DMS 273 (cell line): ENCODE results near the gene DFFA.
"Not testable (repeated sequence)": the region's sequence is repeated elsewhere in the genome, so short reads cannot be mapped to it uniquely, and the experiment has no call there.

Source experiments
- DNase-seq: peaks from one replicate; lab custom pipeline; 2025; ENCODE audit not compliant: unreplicated experiment; lab: John Stamatoyannopoulos, UW

DFFA gene

DNA sequence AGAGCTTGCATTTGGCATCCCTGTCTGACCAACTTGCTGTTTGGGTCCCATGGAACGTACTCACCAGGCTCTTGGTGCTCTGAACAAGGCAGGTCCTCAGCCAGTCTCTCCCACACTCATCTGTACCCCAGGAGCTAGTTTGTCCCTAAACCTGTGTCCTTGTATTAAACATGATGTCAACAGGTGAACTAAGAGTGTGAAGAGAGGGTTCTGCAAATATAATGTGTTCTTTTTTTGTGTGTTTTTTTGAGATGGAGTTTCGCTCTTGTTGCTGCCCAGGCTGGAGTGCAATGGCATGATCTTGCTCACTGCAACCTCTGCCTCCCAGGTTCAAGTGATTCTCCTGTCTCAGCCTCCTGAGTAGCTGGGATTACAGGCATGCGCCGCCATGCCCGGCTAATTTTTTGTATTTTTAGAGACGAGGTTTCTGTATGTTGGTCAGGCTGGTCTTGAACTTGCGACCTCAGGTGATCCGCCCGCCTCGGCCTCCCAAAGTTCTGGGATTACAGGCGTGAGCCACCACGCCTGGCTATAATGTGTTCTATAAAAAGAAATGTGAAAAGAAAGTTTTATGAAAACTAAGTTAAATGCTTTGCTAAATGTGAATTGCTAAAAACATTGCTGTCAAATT lies 33.8 kb upstream of the DFFA start:
- DNase-seq: not testable (repeated sequence)

DNA sequence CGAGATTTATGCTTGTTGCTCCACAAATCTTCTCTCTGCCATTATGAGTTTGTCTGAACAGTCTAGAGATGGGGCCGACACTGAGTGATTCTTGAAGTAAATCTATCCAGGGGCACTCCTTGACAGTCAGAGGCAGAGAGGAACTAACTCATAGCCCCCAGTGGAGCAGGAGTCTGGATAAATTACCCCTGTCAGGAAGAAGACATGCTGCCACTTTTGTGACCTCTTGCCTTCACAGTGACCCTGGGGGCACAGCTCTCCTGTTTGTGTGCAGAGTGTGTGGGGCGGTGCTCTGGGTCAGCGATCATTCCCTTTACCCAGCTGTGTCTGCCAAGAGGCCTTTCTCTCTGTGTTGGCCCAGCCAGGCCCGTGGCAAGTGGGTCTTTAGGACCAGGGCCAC lies 31.9 kb upstream of the DFFA start:
- no peak for DNase-seq

DNA sequence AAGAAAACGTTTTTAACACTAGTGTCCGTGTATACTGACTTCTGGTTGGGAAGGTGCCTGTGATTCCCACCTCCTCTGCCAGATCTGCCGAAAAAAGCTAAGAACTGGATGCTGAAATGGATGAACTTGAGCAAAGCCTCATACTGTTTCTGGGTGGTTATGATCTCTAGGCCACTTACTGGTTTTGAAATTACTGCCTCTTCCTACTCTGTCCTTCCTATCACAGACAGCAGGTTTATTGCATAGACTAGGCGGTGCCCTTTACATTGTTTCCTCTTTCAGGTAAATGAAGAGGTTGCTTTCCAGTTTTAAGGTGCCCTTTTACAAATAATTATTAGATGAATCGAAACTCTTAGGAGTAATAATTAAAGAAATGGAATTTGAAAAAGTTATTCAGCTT lies 29.9 kb upstream of the DFFA start:
- no peak for DNase-seq

DNA sequence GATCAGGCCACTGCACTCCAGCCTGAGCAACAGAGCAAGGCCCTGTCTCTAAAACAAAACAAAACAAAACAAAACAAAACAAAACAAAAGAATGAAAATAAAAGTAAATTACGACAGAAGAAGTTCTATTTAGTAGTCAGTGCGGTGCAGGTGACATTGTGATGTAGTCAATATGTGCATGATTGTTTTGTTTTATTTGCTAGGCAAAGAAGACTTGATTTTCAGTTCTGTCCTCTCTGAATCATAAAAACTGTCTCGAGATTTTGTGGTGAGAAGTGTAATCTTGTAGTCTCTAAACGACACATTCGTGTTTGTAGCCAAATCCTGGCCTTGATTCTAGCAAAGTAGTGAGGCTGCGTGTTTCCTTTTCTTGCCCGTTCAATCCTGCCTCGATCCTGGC lies 25.9 kb upstream of the DFFA start:
- DNase-seq: no peak

DNA sequence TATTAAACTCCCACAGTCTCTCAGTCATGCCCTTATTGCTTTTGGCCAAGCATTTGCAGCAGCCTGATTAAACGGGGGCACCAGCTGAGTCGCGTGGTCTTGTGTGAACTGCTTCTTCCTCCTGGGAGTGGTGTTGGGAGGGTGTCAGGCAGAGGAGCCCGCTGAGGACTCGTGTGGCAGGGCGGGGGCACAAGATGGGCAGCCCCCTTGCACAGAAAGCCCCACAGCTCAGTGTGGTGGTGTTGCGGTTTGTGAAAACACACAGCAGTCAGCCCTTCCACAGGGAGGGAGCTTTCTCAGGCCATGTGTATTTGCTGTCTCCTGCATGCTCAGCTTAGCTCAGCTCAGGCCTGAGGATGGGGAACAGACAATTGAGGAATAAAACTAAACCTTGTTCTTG lies 24.8 kb upstream of the DFFA start:
- DNase-seq: no peak

DNA sequence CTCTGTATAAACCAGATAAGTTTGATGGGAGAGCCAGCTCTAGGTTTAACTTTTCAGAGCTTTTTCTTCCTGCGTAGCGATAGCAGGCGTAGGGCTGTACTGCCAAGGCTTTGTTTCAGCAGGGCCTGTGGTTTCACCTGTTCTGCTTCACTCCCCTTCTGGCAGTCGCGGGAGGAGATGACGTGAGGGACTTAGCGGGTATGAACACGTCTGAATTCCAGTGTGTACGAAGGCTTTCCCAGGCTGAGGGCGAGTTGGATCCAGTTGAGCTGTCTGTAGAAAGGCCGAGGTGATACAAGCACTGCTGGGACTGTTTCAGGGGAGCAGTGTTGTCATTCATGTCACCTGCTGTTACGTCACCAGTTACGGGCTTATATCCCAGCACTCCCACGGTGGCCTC lies 23.6 kb upstream of the DFFA start:
- no peak for DNase-seq

DNA sequence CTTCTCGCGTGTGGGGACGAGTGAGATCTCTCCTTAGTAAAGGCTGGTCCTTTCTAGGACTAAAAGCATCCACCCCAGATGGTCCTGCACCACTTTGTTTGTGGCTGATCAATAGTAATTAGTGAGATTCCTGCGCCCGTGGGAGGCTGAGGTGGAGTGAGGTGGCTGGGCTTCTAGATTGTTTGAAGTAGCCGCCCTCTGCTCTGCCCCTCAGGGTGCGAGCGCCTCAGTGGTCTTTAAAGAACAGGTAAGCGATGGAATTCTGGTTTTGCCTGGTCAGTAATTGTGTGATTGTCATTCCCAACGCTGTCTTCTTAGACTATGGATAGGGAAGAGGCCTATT lies 23.1 kb upstream of the DFFA start:
- no peak for DNase-seq

DNA sequence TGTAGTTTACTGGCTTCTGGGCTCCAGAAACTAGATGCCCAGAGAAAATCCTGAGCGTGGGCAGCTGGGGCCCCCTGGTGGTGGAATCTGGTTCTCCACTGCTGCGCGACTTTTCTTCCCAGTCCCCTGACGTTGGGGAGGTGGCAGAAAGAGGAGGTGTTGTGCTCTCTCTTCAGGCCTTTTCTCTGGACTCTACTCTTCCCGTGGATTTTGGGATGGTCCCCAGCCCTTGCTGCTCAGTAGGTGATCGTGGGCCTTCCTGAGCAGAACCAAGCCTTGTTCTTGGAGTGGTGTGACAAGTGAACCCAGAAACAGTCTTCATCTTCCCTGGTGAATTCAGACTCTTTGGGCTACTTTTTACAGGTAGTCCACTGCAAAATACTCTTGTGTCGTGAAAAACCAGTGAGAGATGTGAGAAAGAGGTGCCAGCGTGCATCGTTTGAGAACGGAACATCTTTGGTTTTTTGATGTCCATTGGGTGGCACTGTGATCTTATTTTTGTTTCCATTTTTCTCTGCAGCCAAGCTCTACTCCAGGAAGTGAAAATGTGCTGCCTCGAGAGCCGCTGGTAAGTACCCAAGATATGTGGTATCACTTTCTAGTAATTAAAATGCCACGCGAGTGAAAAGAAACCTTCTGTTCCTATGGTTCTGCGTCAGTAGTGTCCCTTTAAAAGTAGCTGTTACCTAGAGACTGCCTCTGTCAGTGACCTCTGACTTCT lies 22.6 kb upstream of the DFFA start:
- peak; percentile 85 for DNase-seq

DNA sequence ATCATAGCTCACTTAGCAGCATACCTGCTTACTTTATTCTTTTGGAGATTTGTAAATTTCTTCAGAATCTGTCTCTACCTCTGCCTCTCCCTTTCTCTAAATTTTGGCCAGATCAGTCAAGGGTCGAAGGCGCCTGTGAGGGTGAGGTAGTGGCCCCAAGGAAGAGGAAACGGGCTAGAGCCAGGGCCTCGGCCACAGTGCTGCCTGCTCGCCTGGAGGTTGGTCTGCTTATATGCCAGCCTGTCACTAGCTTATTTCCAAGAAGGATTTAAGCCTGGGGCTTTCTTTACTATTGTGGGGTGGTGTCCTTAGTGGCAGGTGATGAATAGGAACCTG lies 22.1 kb upstream of the DFFA start:
- no peak for DNase-seq

DNA sequence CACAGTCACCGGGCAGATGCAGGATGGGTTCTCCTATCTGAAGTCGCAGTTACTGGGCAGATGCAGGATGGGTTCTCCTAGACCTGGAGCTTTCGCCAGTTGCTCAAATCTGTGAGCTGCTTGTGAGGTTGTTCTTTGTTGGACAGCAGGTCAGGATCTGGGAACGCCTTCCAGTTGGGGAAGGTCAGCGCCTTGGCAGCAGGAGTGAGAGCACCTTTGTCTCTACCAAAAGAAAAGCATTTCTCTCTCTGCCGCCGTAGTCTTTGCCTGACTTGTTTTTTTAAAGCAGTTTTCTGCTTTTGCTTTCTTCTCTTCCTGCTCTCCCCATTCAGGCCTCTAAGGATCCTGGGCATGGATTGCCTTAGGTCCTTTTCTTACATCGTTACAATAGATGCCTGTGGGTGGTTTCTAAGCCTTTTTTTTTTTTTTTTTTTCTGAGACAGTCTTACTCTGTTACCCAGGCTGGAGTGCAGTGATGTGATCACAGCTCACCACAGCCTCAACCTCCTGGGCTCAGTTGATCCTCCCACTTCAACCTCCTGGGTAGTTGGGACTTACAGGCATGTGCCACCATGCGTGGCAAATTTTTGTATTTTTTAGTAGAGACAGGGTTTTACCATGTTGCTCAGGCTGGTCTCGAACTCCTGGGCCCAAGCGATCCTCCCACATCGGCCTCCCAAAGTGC lies 18.1 kb upstream of the DFFA start:
- DNase-seq: no peak

DNA sequence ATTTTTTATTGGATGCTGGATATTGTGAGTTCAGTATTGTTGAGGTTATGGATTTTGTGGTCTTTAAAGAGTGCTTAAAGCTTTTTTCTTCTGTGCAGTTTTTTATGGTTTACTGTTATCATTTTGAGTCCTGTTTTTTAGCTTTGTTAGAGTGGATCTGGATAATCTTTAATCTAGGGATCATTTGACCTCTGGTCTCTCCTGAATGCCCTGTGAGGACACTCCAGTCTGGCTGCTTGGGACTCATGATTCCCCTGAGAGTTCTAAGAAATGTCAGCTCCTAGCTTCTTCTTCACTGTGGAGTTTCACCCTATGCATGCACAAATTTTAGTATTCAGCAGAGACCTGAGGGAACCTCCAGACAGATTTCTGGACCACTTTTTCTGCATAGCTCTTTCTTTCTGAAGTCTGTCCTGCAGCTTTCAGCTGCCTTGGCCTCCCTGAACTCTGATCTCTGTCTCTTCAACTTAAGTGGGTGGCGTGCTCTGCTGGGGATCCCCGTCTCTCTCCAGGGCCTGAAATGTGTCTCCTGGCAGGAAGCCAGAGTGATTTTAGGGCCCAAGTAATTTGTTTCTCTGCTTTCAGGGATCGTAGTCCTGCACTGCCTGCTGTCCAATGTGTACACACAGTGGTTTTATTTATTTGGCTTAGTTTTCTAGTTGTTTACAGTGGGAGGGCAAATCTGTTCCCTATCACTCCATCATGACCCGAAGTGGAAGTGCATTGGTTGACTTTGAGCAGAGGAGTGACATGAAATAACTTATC lies 17.1 kb upstream of the DFFA start:
- no peak for DNase-seq

DNA sequence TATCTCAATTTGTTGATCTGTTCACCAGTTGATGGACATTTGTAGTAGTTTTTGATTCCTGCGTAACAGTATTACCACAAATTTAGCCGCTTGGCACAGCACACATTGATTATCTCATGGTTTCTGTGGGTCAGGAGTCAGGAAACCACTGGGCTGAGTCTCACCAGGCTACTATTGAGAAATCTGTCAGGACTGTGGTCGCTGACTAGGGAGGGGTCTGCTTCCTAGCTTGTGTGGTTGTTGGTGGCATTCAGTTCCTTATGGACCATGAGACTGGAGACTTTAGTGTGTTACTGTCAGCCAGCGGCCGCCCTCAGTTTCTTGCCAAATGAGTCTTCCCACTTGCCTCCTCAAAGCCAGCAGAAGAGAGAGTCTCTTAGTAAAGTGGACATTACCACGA lies 12.2 kb upstream of the DFFA start:
- DNase-seq: no peak

DNA sequence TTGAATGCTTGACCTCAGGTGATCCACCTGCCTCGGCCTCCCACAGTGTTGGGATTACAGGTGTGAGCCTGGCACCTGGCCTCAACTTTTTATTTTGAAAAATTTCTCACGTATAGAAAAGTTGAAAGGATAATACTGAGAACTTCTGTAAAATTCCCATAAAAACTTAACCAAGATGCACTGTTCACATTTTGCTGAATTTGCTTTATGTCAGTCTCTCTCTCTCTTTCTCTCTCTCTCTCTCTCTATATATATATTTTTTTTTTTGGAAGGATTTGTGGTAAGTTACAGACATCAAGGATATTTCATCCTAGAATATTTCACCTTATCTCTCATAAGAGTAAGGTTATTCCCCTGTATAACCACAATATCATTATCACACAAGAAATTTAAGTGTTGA lies 8.3 kb upstream of the DFFA start:
- DNase-seq: no peak

DNA sequence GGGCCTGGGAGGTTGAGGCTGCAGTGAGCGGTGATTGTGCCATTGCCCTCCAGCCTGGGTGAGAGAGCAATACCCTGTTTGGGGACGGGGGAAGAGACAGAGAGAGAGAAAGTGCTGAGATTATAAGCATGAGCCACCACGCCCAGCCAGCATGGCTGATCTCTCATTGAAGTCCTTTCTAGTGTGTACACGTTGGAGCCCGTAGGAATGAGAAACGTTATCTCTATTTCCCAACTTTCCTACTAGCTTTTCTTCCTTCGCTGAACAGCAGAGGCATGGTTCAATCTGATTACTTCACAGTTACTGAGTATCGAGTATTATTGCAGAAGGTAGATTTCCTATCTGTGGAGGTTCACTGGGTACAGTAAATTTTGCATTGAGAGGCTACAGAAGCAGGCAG lies 7.0 kb upstream of the DFFA start:
- DNase-seq: no peak

DNA sequence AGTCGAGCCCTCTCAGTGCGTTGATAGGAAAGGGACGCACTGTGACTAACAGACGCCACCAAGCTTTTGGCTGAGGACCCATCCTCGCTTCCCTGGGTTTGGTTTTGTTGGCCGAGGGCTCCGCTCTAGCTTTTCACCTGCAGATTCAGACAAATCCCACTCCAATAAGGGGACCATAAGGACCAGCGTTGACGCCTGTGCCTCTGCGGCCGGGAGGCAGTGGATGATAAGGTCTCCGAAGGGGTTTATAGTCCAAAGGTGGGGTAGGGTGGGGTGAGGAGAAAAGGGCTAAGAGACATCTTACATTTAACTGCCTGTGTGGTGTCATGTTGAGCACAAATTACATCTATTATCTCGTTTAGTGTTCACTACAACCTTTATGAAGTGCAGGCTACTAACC lies 3.2 kb upstream of the DFFA start:
- no peak for DNase-seq

DNA sequence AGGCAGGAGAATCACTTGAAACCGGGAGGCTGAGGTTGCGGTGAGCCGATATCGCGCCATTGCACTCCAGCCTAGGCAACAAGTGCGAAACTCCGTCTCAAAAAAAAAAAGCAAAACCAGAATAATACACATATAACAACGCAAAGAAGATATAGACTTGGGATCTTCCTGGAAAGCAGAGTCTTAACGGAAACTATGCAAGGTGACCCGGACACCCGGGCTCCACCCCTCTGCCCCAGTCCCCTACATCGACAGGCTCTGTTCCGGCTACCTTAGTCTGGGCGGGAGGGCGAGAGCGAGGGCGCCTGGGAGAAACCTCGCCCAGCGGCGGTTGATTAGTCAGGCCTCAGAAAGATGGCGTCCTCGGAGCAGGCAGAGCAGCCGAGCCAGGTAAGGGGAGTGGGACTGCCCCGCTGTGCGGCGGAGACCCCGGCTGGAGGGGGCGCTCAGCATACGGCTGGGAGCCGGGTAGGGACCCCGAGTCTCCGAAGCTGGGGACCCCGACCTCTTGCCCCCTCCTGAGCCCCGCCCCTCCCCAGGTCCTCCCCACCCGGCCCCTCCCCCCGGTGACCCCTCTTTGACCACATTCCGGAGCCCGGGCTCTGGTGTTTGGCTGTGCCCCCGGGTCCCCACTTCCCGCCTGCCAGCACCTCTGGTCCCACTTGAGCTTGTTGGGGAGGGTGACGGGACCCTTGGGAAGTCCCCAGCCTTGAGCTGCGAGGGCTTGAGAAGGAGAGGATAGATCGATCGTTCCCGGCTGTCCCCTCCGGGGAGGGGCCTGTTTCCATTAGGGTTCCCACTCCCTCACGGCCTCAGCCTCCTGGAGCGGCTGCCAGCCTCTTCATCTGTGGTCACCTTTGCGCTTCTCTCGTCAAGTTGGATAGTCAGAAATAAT lies 2.5 kb upstream of the DFFA start, which contains the start of gene PEX14:
Gene PEX14, plus strand, starts transcription at position 338 of the 895 bp plus-strand sequence. Its CDS starts 17 bp downstream, at position 355.
- DNase-seq: peak; percentile 96

DNA sequence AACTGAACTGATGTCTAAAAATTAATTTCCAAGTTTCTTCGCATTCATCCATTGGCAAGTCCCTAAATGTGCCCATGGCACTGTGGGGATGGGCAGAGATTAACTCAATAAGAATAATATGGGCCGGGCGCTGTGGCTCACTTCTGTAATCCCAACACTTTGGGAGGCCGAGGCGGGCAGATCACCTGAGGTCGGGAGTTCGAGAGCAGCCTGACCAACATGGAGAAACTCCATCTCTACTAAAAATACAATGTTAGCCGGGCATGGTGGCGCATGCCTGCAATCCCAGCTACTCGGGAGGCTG lies 1.9 kb upstream of the DFFA start:
- DNase-seq: not testable (repeated sequence)

DNA sequence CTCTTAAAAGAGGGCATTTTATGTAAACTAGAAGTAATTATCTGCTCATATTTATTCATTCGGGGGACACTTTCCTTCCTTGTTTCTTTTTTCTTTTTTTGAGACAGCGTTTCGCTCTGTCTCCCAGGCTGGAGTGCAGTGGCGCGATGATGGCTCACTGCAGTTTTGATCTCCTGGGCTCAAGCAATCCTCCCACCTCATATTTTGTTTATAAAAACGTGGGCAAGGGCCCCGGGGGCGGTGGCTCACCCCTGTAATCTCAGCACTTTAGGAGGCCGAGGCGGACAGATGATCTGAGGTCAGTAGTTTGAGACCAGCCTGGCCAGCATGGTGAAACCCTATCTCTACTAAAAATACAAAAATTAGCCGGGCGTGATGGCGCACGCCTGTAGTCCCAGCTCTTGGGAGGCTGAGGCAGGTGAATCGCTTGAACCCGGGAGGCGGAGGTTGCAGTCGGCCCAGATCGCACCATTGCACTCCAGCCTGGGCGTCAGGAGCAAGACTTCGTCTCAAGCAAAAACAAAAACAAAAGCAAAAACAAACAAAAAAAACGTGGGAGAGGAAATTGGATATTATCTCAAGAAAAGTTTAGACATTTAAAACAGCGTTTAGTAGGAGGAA lies 926 bp upstream of the DFFA start:
- no peak for DNase-seq

DNA sequence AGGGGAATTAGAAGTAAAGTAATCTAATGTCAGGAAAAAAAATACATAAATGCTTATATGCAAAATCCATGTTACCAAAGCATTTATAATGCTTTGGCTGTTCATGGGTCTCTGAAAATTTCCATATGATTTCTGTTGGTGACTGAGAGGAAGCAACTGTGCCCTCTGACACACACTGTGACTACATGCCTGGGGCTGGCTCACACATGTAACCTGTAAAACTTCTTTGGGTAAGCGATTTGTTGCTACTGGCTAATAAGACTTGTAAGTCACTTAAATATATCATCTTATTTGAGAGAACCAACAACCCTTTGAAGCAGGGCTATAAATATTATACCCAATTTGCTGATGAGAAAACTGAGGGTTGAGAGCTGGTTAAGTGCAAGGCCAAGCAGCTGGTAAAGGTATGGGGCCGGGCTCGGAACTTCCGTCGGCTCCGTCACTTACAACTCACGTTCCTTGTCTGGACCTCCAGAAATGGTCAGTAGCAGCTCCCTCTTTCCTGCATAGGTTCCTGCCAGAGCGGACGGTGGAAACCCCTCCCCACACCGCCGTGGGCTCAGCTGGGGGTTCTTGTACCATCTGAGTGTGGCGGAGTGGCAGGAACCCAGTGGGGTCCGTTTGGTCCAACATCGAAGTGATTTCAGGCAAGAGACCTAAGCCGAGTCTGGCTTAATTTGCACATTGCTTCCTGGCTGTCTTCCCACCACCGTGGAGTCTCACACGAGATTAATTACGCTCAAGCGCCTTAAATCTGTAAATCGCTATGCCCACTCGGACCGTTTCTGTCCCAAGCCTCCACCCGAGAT lies 714 bp downstream of the DFFA start:
- DNase-seq: peak; percentile 81

DNA sequence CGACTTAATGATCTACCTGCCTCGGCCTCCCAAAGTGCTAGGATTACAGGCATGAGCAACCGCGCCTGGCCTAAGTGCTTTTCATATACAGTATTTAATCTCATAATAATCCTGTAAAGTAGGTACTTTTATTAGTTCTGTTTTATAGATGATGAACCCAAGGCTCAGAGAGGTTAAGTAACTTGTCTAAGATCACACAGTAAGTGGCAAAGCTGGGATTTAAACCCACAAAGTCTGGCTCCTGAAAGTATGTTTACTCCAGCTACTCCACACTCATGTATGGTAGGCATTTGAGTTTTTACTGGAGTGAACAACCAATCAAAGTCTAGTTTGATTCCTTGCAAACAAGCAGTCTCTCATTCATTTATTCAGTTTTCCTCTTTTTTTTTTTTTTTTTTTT lies 2.3 kb downstream of the DFFA start:
- DNase-seq: no peak
